ENCODE measurements around the gene ATP9B. TPM values are rescaled to one million over a fixed set of nuclear protein-coding genes. Genes with fewer than 3 reads are reported as not detected.

Gene ATP9B
- total RNA-seq, 2 experiments from 2014 or later: 16.0 to 16.4 TPM

GRCh38 chr18:79191956-79192355 lies 122.8 kb downstream of the ATP9B start:
- DNase-seq: no peak
- H3K4me3 Mint-ChIP-seq: no peak overlapping the region
- H3K9me3 Mint-ChIP-seq: no peaks in the 10 kb centered on the region
- peaks cover 14% of the 10 kb centered on the region for H3K36me3 Mint-ChIP-seq
- H3K27me3 Mint-ChIP-seq: no peaks in the 10 kb centered on the region
- no peak overlapping the region for H3K27ac Mint-ChIP-seq
- peaks cover 3% of the 10 kb centered on the region for H3K4me1 Mint-ChIP-seq

GRCh38 chr18:79193826-79194225 lies 124.6 kb downstream of the ATP9B start:
- Mint-ChIP-seq H3K4me1 (peaks cover 3% of the 10 kb centered on the region), H3K36me3 (peaks cover 16% of the 10 kb centered on the region), H3K4me3 (no peak overlapping the region), H3K9me3 (no peaks in the 10 kb centered on the region), H3K27ac (no peak overlapping the region), H3K27me3 (no peaks in the 10 kb centered on the region)
- DNase-seq: no peak

DNA sequence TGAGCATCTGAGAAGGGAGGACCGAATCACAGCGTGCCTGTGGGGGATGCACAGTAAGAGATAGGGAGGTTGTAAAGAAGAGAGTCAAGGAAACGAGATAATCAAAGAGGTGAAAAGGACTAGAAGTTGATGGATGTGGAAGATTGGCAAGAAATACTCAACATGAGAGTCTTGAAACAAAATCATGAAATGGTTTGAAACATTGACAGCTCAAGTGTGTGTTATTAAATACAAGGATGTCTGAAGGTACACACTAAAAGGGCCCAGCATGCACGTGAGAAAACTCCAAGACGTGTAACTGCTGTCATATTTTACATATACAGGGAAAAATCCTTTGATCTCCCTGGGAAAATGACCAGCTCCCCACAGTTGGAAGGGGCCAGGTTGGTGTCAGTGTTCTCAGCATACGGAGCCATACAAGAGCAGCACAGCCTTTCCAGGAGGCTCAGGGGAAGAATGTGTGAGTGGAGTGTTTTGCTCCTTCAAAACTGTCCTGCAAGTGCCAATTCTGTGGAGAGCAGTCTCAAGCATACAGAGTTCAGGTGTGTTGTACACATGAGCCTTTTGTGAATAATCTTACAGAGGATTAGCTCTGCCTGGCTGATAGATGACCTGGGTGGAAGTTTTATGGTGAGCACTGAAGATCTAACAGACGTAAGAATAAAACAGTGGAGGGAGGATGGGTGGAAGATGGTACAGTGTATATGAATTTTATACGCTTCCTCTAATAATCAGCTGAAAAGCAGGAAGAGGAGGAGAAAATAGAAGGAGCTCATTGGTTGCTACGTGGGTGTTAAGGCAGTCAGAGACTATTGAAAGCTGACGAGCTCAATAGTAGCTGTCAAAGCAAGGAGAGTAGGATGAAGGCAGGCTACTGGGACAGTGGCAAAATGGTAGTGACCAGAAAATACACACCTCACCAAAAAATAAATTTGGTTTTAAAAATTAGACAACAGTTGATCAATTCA lies 126.8 kb downstream of the ATP9B start:
- peaks cover 16% of the 10 kb centered on the region for H3K4me1 Mint-ChIP-seq
- no peaks in the 10 kb centered on the region for H3K27me3 Mint-ChIP-seq
- peaks cover 20% of the 10 kb centered on the region for H3K36me3 Mint-ChIP-seq
- no peak overlapping the region for H3K27ac Mint-ChIP-seq
- no peak overlapping the region for H3K4me3 Mint-ChIP-seq
- peaks cover 2% of the 10 kb centered on the region for H3K9me3 Mint-ChIP-seq
- DNase-seq: no peak

- no peak overlapping the region for H3K4me3 Mint-ChIP-seq
- H3K9me3 Mint-ChIP-seq: peaks cover 2% of the 10 kb centered on the region
- DNase-seq: no peak
- H3K4me1 Mint-ChIP-seq: peaks cover 21% of the 10 kb centered on the region
- no peaks in the 10 kb centered on the region for H3K27me3 Mint-ChIP-seq
- peaks cover 16% of the 10 kb centered on the region for H3K36me3 Mint-ChIP-seq
- no peak overlapping the region for H3K27ac Mint-ChIP-seq
Observed at GRCh38 chr18:79197531-79197930, 128.3 kb downstream of the ATP9B start.

- Mint-ChIP-seq H3K4me3 (no peak overlapping the region), H3K36me3 (peaks cover 10% of the 10 kb centered on the region), H3K27ac (no peak overlapping the region), H3K4me1 (peaks cover 30% of the 10 kb centered on the region), H3K9me3 (peaks cover 2% of the 10 kb centered on the region), H3K27me3 (no peaks in the 10 kb centered on the region)
- peak; percentile 12 for DNase-seq
Observed at GRCh38 chr18:79199691-79200374, 130.6 kb downstream of the ATP9B start.

DNA sequence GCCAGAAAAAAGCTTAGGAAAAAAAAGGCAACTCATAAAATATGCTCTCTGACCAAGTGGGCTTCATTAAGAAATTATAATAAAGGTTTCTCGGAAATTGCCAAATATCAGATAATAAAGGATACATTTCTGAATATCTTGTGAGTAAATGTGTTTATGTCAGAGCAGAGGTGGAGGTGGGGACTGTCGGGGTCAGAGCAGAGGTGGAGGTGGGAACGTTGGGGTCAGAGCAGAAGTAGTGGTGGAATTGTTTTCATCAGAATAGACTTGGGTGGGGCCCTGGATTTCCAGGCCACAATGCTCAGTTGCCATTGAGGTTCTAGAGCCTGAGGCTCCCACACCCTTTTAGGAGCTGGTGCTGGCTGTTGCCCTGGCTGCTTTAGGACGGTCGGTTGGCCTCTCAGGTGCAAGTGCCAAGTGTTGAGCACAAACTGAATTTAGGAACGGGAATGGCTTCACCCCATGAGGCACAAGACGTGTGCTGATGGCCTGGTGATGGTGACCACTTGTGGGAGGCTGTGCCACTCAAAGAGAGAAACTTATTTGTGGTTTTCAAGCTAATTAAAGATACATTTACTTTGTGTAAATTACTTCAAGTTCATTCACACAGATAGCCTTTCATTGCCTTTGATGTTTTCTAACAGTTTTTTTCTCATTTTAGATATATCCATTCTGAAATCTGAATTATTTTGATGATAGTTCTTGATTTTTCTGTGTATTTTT lies 131.5 kb downstream of the ATP9B start:
- H3K36me3 Mint-ChIP-seq: peaks cover 10% of the 10 kb centered on the region
- no peaks in the 10 kb centered on the region for H3K27me3 Mint-ChIP-seq
- no peak for DNase-seq
- H3K4me1 Mint-ChIP-seq: peaks cover 30% of the 10 kb centered on the region
- peaks cover 2% of the 10 kb centered on the region for H3K9me3 Mint-ChIP-seq
- no peak overlapping the region for H3K4me3 Mint-ChIP-seq
- peak overlapping the region; percentile 5 for H3K27ac Mint-ChIP-seq

DNA sequence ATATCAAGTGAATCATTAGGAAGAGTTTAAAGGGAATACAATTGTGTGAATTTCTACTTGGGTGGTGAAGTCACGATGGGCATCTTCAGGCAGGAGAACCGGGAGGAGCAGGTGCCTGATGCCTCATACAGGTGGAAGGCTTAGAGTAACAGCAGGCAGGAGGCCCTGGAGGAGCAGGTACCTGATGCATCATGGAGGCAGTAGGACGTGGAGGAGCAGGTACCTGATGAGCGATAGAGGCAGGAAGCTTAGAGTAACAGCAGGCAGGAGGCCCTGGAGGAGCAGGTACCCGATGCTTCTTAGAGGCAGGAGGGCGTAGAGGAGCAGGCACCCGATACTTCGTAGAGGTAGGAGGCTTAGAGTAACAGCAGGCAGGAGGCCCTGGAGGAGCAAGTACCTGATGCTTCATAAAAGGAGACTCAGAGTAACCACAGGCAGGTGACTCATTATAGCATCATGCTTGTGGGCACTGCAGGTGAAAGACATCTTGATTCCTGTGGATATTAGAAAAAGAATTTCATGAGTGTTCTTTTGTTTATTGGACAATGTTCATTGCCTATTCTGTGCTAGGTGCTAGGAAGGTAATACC lies 133.9 kb downstream of the ATP9B start:
- H3K4me3 Mint-ChIP-seq: no peak overlapping the region
- H3K4me1 Mint-ChIP-seq: peaks cover 30% of the 10 kb centered on the region
- H3K36me3 Mint-ChIP-seq: peaks cover 17% of the 10 kb centered on the region
- no peaks in the 10 kb centered on the region for H3K27me3 Mint-ChIP-seq
- H3K27ac Mint-ChIP-seq: no peak overlapping the region
- peak; percentile 27 for DNase-seq
- peaks cover 2% of the 10 kb centered on the region for H3K9me3 Mint-ChIP-seq

DNA sequence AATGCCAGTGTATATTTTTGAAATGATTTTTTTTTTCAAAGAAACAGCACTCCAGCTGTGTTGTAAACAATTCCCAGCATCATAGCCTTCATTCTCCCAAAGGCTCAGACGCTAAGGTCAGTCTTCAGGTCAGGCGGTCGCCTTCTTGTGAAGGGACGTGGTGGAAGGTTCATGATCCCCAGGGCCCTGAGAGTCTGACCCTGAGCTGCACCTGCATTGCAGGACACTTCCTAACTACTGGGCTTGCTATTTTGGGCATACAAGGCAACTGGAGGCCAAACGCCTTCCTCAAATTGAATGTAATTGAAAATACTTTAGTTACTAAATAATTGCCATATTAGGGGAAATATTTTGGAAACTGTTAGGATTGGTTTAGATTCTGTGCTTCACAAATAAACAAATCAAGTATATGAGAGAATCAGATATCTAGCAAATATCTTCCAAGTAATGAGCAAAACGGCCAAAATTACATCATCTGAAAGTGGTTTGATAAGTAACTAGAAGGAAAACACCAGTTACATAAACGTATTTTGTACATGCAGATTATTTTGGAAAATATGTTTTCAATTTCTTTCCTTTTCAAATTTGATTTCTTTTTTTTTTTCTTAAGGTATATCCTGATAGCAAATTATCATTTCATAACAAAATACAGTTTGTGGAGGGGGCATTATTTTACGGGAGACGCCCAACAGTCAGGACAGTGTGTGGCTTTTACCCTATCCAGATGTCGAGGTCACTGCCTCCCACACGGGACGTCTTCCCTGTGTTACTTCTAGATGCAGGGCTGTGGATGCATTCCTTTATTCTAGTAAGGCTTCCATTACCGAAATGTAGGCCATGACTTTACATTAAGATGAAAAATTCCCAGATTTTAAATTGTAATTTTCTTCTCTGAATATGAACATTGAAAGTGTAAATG lies 136.0 kb downstream of the ATP9B start:
- Mint-ChIP-seq H3K27ac (no peak overlapping the region), H3K4me3 (no peak overlapping the region), H3K9me3 (peaks cover 2% of the 10 kb centered on the region), H3K36me3 (peaks cover 17% of the 10 kb centered on the region), H3K27me3 (no peaks in the 10 kb centered on the region), H3K4me1 (peaks cover 25% of the 10 kb centered on the region)
- no peak for DNase-seq

- H3K27me3 Mint-ChIP-seq: no peaks in the 10 kb centered on the region
- peaks cover 15% of the 10 kb centered on the region for H3K4me1 Mint-ChIP-seq
- no peaks in the 10 kb centered on the region for H3K9me3 Mint-ChIP-seq
- H3K4me3 Mint-ChIP-seq: no peak overlapping the region
- no peak overlapping the region for H3K27ac Mint-ChIP-seq
- DNase-seq: no peak
- peaks cover 14% of the 10 kb centered on the region for H3K36me3 Mint-ChIP-seq
Observed at GRCh38 chr18:79206444-79206843, 137.2 kb downstream of the ATP9B start.

- H3K36me3 Mint-ChIP-seq: peaks cover 11% of the 10 kb centered on the region
- H3K27me3 Mint-ChIP-seq: no peaks in the 10 kb centered on the region
- H3K4me1 Mint-ChIP-seq: no peaks in the 10 kb centered on the region
- no peaks in the 10 kb centered on the region for H3K9me3 Mint-ChIP-seq
- no peak overlapping the region for H3K27ac Mint-ChIP-seq
- no peak overlapping the region for H3K4me3 Mint-ChIP-seq
- DNase-seq: no peak
Observed at GRCh38 chr18:79208906-79209305, 139.7 kb downstream of the ATP9B start.

DNA sequence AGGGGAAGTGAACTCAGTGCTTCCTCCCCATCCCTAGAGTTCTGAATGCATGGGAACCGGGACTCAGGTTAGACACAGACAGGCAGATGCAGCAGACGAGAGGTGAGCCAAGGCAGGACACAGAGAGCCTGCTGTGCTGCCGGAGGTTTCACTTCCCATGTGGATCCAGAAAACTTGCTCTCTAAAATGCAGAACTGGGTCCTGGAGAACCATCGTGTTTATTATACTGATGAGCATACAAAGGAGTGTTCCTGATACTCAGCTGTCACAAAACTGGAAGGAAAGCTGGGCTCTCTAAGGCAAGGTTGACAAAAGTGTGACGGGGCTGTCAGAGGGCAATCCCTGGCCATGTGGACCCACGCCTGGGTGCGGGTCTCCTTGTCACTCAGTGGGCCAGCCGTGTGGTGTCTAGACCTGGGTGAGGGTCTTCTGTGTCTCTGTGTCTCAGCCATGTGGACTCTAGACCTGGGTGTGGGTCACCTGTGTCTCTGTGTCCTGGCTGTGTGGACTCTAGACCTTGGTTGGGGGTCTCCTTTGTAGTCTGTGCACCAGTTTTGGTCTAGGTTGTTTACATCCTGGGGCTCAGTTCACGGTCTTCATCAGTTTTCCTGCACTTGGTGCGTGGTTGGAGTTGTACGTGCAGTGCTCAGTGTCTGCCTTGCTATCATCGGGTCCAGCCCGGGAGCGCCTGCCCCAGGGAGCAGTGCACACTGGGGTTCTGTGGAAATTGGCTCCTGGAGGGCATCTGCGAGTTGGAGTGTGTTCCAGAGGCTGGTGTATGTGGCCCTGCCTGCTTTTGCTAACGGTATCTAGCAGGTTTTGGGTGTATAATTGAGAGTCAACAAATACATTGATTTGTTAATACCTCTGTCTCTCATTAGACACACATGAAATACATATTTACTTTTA lies 141.1 kb downstream of the ATP9B start:
- DNase-seq: no peak
- Mint-ChIP-seq H3K9me3 (no peaks in the 10 kb centered on the region), H3K4me1 (no peaks in the 10 kb centered on the region), H3K36me3 (peaks cover 11% of the 10 kb centered on the region), H3K27me3 (no peaks in the 10 kb centered on the region), H3K4me3 (no peak overlapping the region), H3K27ac (no peak overlapping the region)

GRCh38 chr18:79211844-79212243 lies 142.7 kb downstream of the ATP9B start:
- Mint-ChIP-seq H3K36me3 (peaks cover 12% of the 10 kb centered on the region), H3K27ac (no peak overlapping the region)
- no peak for DNase-seq

GRCh38 chr18:79214056-79214455 lies 144.9 kb downstream of the ATP9B start:
- Mint-ChIP-seq H3K27ac (no peak overlapping the region), H3K27me3 (no peaks in the 10 kb centered on the region), H3K36me3 (peaks cover 8% of the 10 kb centered on the region), H3K4me3 (no peak overlapping the region), H3K4me1 (no peaks in the 10 kb centered on the region), H3K9me3 (no peaks in the 10 kb centered on the region)
- DNase-seq: no peak

More at GRCh38 chr18:79211844-79212243, 142.7 kb downstream of the ATP9B start:
- Mint-ChIP-seq H3K27me3 (no peaks in the 10 kb centered on the region), H3K4me1 (no peaks in the 10 kb centered on the region), H3K4me3 (no peak overlapping the region), H3K9me3 (no peaks in the 10 kb centered on the region)
